Ovary (tissue), 9 donors: Measurements from ENCODE around the gene CARMIL1. TPM values are rescaled to one million over a fixed set of nuclear protein-coding genes. Genes with fewer than 3 reads are reported as not detected.

Experiments
- DNase-seq, 5 donors: peaks; one replicate each; pipeline ENCODE4 v3.0.0-alpha.2; 2019 to 2020
- H3K27ac ChIP-seq, 2 donors: fragments of 200-600 bp; one replicate each; pipeline versions ENCODE4 v1.5.1 to v1.8.0; 2019 to 2022
- H3K27me3 ChIP-seq: fragments of 200-600 bp; one replicate; pipeline ENCODE4 v1.8.0; 2022
- H3K36me3 ChIP-seq: fragments of 200-600 bp; sonication (generic); one replicate; pipeline ENCODE4 v1.5.1; 2019
- H3K4me1 ChIP-seq: one replicate; pipeline ENCODE4 v1.8.1; 2013; ENCODE audit warnings: mild to moderate bottlenecking, moderate library complexity; ENCODE audit not compliant: insufficient read depth
- H3K4me3 ChIP-seq: fragments of 200-600 bp; sonication (generic); one replicate; pipeline ENCODE4 v1.5.1; 2017
- H3K9me3 ChIP-seq, 2 donors: fragments of 200-600 bp in 1 of 2; sonication (generic) in 1 of 2; one replicate each; pipeline versions ENCODE4 v1.5.1 to v1.8.1; 2013 to 2019; ENCODE audit warnings: mild to moderate bottlenecking in 1 of 2, moderate library complexity in 1 of 2
- EP300 ChIP-seq: sonication (generic); formaldehyde crosslinking; IDR thresholded peaks from one replicate; pipeline ENCODE4 v1.6.1; 2017; ENCODE audit warnings: antibody characterized with exemption
- POLR2A ChIP-seq: fragments of 450-650 bp; IDR thresholded peaks from one replicate; pipeline ENCODE4 v1.6.1; 2017; ENCODE audit warnings: antibody characterized with exemption, mild to moderate bottlenecking, moderate library complexity
- WGBS, 3 donors: extraction: QIAGEN DNeasy Blood & Tissue Kit in 1 of 3; methylation state at CpG; one replicate each; pipeline versions ENCODE4 v1.1.5 to v1.1.7; 2013 to 2017; 5-methylcytosine and 5-hydroxymethylcytosine counted together
- intact Hi-C, 4 donors: fragments of 100-400 bp; cut with DNase I; formaldehyde crosslinking; loops; one replicate each; pipeline versions ENCODE4 v1.11.0 to v1.15.1; 2022 to 2023
- polyA plus RNA-seq, 2 donors: library from polyadenylated mRNA; stranded (reverse); fragments of 200-250 nt in 1 of 2; fragments of 350-450 nt in 1 of 2; fragmentation: Illumina TruSeq in 1 of 2; extraction: RNeasy Lipid Tissue Mini Kit (QIAGEN cat#74804) in 1 of 2; gene quantifications; one replicate each; pipeline ENCODE4 v1.2.3, GENCODE V29; 2013 to 2014
- total RNA-seq, 7 donors: library from RNA; depleted of rRNA in 2 of 7; stranded (reverse); fragments of >200 nt in 2 of 7; fragmentation: NEBNext Ultra II Directional in 3 of 7; extraction: Animal tissue kit (Norgen Biotek cat#: 25700) in 3 of 7; gene quantifications; one replicate each; pipeline versions ENCODE4 v1.1.0 to v1.2.4, GENCODE V29; 2016 to 2023
- TF ChIP-seq, protein P1 (sequence below), 3 donors: fragments of 450-650 bp in 2 of 3; fragments of 200-600 bp in 1 of 3; IDR thresholded peaks; one replicate each; pipeline versions ENCODE4 v1.5.1 to v1.8.0; 2016 to 2022; ENCODE audit warnings: antibody characterized with exemption in 3 of 3, mild to moderate bottlenecking in 1 of 3
- donor health status: DM: no; HTN: no; CAD: no; lungs with moderate emphysema.
- donor health status: DM: no; HTN: no; CAD: no.
- donor health status: Bipolar disorder and iron deficiency.
- donor health status: DM: yes; HTN: yes; CAD: no.
- donor health status: DM: no; HTN: no; CAD: no.
- donor health status: DM: yes; HTN: yes; CAD: no.

The CARMIL1 gene
- total and polyA plus RNA-seq, 9 donors, result 6.4 to 25.6 (median 16.8) TPM

DNA sequence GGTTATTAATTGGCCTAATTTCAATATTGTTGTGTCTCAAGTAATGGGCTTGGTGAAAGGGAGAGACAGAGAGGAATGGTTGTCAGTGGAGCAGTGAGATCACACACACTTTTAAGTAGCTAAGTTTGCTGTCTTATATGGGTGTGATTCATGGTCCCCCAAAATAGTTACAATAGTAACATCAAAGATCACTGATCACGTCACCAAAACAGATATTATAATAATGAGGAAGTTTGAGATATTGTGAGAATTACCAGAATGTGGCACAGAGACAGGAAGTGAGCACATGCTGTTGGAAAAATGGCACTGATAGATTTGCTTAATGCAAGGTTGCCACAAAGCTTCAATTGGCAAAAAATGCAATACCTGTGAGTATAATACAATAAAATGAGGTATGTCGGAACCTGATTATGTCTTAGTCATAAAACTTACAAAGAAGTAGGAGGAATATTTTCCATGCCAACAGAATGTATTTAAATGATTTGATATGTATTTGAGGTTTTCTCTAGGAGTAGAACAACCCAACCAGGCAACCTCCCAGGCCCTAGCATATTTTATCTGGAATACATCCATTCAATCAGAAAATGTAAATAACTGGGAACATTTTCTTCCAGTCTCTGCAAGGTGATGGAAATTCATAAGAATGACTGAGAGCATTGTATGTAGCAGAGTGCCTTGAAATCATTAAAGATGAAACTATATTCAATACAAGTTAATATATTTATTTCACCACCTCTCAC lies 167.8 kb downstream of the CARMIL1 start:
- TF ChIP-seq, protein P1, sequence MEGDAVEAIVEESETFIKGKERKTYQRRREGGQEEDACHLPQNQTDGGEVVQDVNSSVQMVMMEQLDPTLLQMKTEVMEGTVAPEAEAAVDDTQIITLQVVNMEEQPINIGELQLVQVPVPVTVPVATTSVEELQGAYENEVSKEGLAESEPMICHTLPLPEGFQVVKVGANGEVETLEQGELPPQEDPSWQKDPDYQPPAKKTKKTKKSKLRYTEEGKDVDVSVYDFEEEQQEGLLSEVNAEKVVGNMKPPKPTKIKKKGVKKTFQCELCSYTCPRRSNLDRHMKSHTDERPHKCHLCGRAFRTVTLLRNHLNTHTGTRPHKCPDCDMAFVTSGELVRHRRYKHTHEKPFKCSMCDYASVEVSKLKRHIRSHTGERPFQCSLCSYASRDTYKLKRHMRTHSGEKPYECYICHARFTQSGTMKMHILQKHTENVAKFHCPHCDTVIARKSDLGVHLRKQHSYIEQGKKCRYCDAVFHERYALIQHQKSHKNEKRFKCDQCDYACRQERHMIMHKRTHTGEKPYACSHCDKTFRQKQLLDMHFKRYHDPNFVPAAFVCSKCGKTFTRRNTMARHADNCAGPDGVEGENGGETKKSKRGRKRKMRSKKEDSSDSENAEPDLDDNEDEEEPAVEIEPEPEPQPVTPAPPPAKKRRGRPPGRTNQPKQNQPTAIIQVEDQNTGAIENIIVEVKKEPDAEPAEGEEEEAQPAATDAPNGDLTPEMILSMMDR (IDR thresholded peaks at IDR 0.05), result no peak
- no peak for TF ChIP-seq POLR2A
- no peak for TF ChIP-seq EP300
- 85 to 95% (median 91%) methylated on average over 2 of the region's 2 CpGs for whole genome bisulfite sequencing, 3 donors
- Histone ChIP-seq H3K9me3 (no peaks in the 10 kb centered on the region), H3K36me3 (no peaks in the 10 kb centered on the region), H3K4me3 (no peak overlapping the region), H3K27me3 (no peaks in the 10 kb centered on the region), H3K4me1 (no peaks in the 10 kb centered on the region), H3K27ac (no peak overlapping the region)
- intact Hi-C loops, result no loop called here
- DNase-seq, result no peak

DNA sequence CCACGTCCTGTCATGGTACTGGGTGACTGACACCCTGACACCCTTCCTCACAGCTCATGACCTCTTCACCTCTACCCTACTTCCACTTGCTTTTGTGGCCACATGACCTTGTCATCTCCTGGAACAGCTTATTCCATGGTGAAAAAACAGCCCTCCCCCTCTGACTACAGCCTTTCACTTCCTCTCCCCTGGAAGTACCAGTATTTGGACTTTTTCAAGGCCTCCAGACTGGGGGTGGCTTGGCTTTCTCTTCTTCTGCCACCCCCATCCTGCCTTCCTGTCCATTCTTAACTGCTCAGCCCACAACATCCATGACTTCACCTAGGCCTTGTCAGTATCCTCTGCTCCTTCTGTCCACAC lies 168.4 kb downstream of the CARMIL1 start:
- intact Hi-C loops, result no loop called here
- Histone ChIP-seq H3K27ac (no peak overlapping the region), H3K9me3 (no peaks in the 10 kb centered on the region), H3K36me3 (no peaks in the 10 kb centered on the region), H3K27me3 (no peaks in the 10 kb centered on the region), H3K4me1 (no peaks in the 10 kb centered on the region), H3K4me3 (no peak overlapping the region)
- no peak for DNase-seq
- 64 to 82% (median 79%) methylated on average over 1 of the region's 1 CpG for WGBS, 3 donors
- TF ChIP-seq POLR2A (no peak), EP300 (no peak)
- TF ChIP-seq, protein P1 (IDR thresholded peaks at IDR 0.05), result no peak

DNA sequence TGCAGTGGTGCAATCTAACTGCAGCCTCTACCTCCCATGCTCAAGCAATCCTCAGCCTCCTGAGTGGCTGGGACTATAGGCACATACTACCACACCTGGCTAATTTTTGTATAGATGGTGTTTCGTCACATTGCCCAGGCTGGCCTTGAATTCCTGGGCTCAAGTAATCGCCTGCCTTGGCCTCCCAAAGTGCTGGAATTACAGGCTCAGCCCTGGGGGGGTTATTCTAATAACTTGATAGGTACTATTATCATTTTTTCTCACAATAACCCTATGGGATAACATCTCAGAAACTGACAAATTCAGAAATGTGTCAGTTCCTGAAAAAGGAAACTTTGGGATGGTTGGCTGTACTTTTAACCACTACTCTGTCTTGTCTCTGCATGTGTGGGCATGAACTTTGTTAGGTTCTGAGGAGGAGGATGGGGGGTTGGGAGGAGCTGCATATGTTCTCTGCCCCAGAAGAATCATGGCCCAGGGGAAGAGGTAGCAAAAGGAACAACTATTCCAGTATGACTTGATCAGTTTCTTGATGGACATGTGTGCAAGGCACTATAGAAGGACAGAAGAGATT lies 169.9 kb downstream of the CARMIL1 start:
- H3K4me3 ChIP-seq, result no peak overlapping the region

GRCh38 chr6:25449774-25450173 lies 170.6 kb downstream of the CARMIL1 start:
- no peak for DNase-seq
- WGBS, 3 donors, result 80 to 86% (median 86%) methylated on average over 4 of the region's 4 CpGs
- Histone ChIP-seq H3K4me1 (no peaks in the 10 kb centered on the region), H3K9me3 (no peaks in the 10 kb centered on the region), H3K4me3 (no peak overlapping the region), H3K27me3 (no peaks in the 10 kb centered on the region), H3K36me3 (no peaks in the 10 kb centered on the region), H3K27ac (no peak overlapping the region)
- TF ChIP-seq, protein P1 (IDR thresholded peaks at IDR 0.05), result no peak
- TF ChIP-seq EP300 (no peak), POLR2A (no peak)
- intact Hi-C loops, result no loop called here

More for the DNA sequence above, 169.9 kb downstream of the CARMIL1 start:
- no peak for DNase-seq
- TF ChIP-seq, protein P1 (IDR thresholded peaks at IDR 0.05), result no peak
- TF ChIP-seq EP300 (no peak), POLR2A (no peak)
- no peaks in the 10 kb centered on the region for H3K36me3 ChIP-seq
- H3K27me3 ChIP-seq, result no peaks in the 10 kb centered on the region
- no peaks in the 10 kb centered on the region for H3K4me1 ChIP-seq
- no peak overlapping the region for H3K27ac ChIP-seq
- 93 to 95% (median 94%) methylated on average over 2 of the region's 2 CpGs for WGBS, 3 donors
- H3K9me3 ChIP-seq, result no peaks in the 10 kb centered on the region
- intact Hi-C loops, result no loop called here
